H1 (cell line): Measurements from ENCODE around the gene IFT122. TPM values are rescaled to one million over a fixed set of nuclear protein-coding genes. Genes with fewer than 3 reads are reported as not detected.

Experiments used
- CTCF ChIA-PET: fragments of 300-600 bp; sonication (Branson Sonifier 250); formaldehyde crosslinking; loops from one replicate; lab custom pipeline; 2021; ENCODE audit not compliant: partially characterized antibody; lab: Charles Lee
- POLR2A ChIA-PET: fragments of 300-600 bp; sonication (Branson Sonifier 250); formaldehyde crosslinking; loops from one replicate; lab custom pipeline; 2021; ENCODE audit warnings: inconsistent platforms; ENCODE audit not compliant: partially characterized antibody; lab: Charles Lee
- DNase-seq, 2 experiments: peaks; one replicate each; pipeline versions ENCODE4 v3.0.0 to v3.0.0-alpha.2; 2010 to 2022; ENCODE audit warnings: low spot score in 2 of 2, low read depth in 1 of 2, mixed read lengths in 1 of 2
- FAIRE-seq: peaks from 2 replicates; lab custom pipeline; 2011; peaks lifted over from hg19 to GRCh38; lab: Jason Lieb, UNC
- H2AFZ ChIP-seq: 2 replicates; pipeline ENCODE4 v1.8.1; 2012; ENCODE audit warnings: low read length, inconsistent platforms
- H2AK5ac ChIP-seq: 2 replicates; pipeline ENCODE4 v1.6.1; 2013; ENCODE audit warnings: low read depth, low read length
- H2BK120ac ChIP-seq: replicated peaks from 2 replicates; pipeline ENCODE3; 2013; ENCODE audit warnings: low read depth, low read length, inconsistent platforms
- H2BK12ac ChIP-seq: 2 replicates; pipeline ENCODE4 v1.6.1; 2013; ENCODE audit warnings: low read depth, low read length
- H2BK15ac ChIP-seq: 2 replicates; pipeline ENCODE4 v1.6.1; 2013; ENCODE audit warnings: low read length
- H2BK20ac ChIP-seq: 2 replicates; pipeline ENCODE4 v1.6.1; 2013; ENCODE audit warnings: low read length
- H2BK5ac ChIP-seq: 2 replicates; pipeline ENCODE4 v1.6.1; 2013; ENCODE audit warnings: low read depth, low read length
- H3K14ac ChIP-seq: 2 replicates; pipeline ENCODE4 v1.6.1; 2013; ENCODE audit warnings: inconsistent platforms; ENCODE audit not compliant: insufficient read length
- H3K18ac ChIP-seq: 2 replicates; pipeline ENCODE4 v1.6.1; 2013; ENCODE audit warnings: low read length; ENCODE audit errors: extremely low read depth
- H3K23ac ChIP-seq: 2 replicates; pipeline ENCODE4 v1.6.1; 2013; ENCODE audit warnings: inconsistent platforms; ENCODE audit not compliant: insufficient read length
- H3K23me2 ChIP-seq: 2 replicates; pipeline ENCODE4 v1.6.1; 2013; ENCODE audit warnings: low read depth, low read length
- H3K27ac ChIP-seq: 2 replicates; pipeline ENCODE4 v1.6.1; 2011; ENCODE audit warnings: low read depth, low read length, inconsistent platforms
- H3K27me3 ChIP-seq, 4 experiments: replicated peaks in 1 of 4; 1 replicate in 1 of 4; 2 replicates in 3 of 4; pipeline versions ENCODE4 v1.6.1 to v1.8.1; 2011 to 2013; ENCODE audit warnings: low read length in 3 of 4, mild to moderate bottlenecking in 3 of 4, inconsistent platforms in 2 of 4, mixed read lengths in 2 of 4, moderate library complexity in 1 of 4; ENCODE audit not compliant: control insufficient read depth in 3 of 4, insufficient read depth in 3 of 4; ENCODE audit errors: extremely low read depth in 1 of 4
- H3K36me3 ChIP-seq, 4 experiments: 2 replicates each; pipeline versions ENCODE4 v1.6.1 to v1.8.1; 2011 to 2013; ENCODE audit warnings: mild to moderate bottlenecking in 4 of 4, low read length in 3 of 4, moderate library complexity in 2 of 4, control low read depth in 1 of 4, inconsistent platforms in 1 of 4; ENCODE audit not compliant: insufficient read depth in 4 of 4, control insufficient read depth in 2 of 4
- H3K4ac ChIP-seq: replicated peaks from 2 replicates; pipeline ENCODE3; 2013; ENCODE audit warnings: low read length, low read depth, mixed read lengths, inconsistent platforms; ENCODE audit not compliant: insufficient read length
- H3K4me1 ChIP-seq, 4 experiments: replicated peaks in 1 of 4; 1 replicate in 1 of 4; 2 replicates in 3 of 4; pipeline versions ENCODE4 v1.6.1 to v1.8.1; 2011 to 2013; ENCODE audit warnings: low read length in 3 of 4, inconsistent platforms in 2 of 4, mixed read lengths in 1 of 4; ENCODE audit not compliant: insufficient read depth in 4 of 4, control insufficient read depth in 3 of 4
- H3K4me2 ChIP-seq, 2 experiments: 2 replicates each; pipeline versions ENCODE4 v1.6.1 to v1.8.1; 2011 to 2013; ENCODE audit warnings: low read depth in 2 of 2, low read length in 2 of 2, control low read depth in 1 of 2, inconsistent platforms in 1 of 2, mild to moderate bottlenecking in 1 of 2; ENCODE audit not compliant: insufficient read depth in 1 of 2
- H3K4me3 ChIP-seq, 4 experiments: fragments of 200-600, 300-600 bp in 1 of 4; sonication (generic), shearing (Covaris generic), sonication (Bioruptor Twin) in 1 of 4; 2 replicates each; pipeline versions ENCODE4 v1.5.1 to v1.8.1; 2011 to 2016; ENCODE audit warnings: low read length in 4 of 4, low read depth in 3 of 4, control low read depth in 2 of 4, inconsistent platforms in 2 of 4, mild to moderate bottlenecking in 2 of 4, mixed read lengths in 1 of 4, moderate library complexity in 1 of 4; ENCODE audit not compliant: insufficient read depth in 2 of 4; ENCODE audit errors: extremely low read depth in 1 of 4
- H3K56ac ChIP-seq: replicated peaks from 2 replicates; pipeline ENCODE3; 2013; ENCODE audit warnings: low read depth, mild to moderate bottlenecking, mixed read lengths, low read length, inconsistent platforms; ENCODE audit not compliant: insufficient read length
- H3K79me1 ChIP-seq: 2 replicates; pipeline ENCODE4 v1.6.1; 2013; ENCODE audit warnings: low read depth, low read length, control low read depth
- H3K79me2 ChIP-seq, 2 experiments: 2 replicates each; pipeline versions ENCODE4 v1.6.1 to v1.8.1; 2012 to 2013; ENCODE audit warnings: low read length in 2 of 2, mild to moderate bottlenecking in 2 of 2, inconsistent platforms in 1 of 2; ENCODE audit not compliant: insufficient read depth in 2 of 2, control insufficient read depth in 1 of 2
- H3K9ac ChIP-seq, 4 experiments: replicated peaks in 1 of 4; 1 replicate in 1 of 4; 2 replicates in 3 of 4; pipeline versions ENCODE4 v1.6.1 to v1.8.1; 2011 to 2013; ENCODE audit warnings: low read depth in 3 of 4, low read length in 3 of 4, control low read depth in 2 of 4, mild to moderate bottlenecking in 2 of 4, moderate library complexity in 2 of 4, inconsistent platforms in 1 of 4; ENCODE audit errors: extremely low read depth in 1 of 4
- H3K9me3 ChIP-seq, 2 experiments: 2 replicates each; pipeline versions ENCODE4 v1.6.1 to v1.8.1; 2012 to 2013; ENCODE audit warnings: mild to moderate bottlenecking in 2 of 2, moderate library complexity in 2 of 2, control low read depth in 1 of 2, inconsistent platforms in 1 of 2, low read depth in 1 of 2, low read length in 1 of 2, mixed read lengths in 1 of 2; ENCODE audit not compliant: insufficient read depth in 2 of 2
- H4K20me1 ChIP-seq, 2 experiments: replicated peaks in 1 of 2; 2 replicates each; pipeline versions ENCODE3 to v1.8.1; 2011 to 2013; ENCODE audit warnings: inconsistent platforms in 2 of 2, low read length in 2 of 2, mild to moderate bottlenecking in 1 of 2; ENCODE audit not compliant: insufficient read depth in 2 of 2, control insufficient read depth in 1 of 2
- H4K5ac ChIP-seq: 2 replicates; pipeline ENCODE4 v1.6.1; 2013; ENCODE audit warnings: low read length, low read depth, mixed read lengths, inconsistent platforms; ENCODE audit not compliant: insufficient read length
- H4K8ac ChIP-seq: 2 replicates; pipeline ENCODE4 v1.8.0; 2013; ENCODE audit warnings: mild to moderate bottlenecking, moderate library complexity, low read length, inconsistent platforms; ENCODE audit not compliant: insufficient read depth; ENCODE audit errors: extremely low read depth
- H4K91ac ChIP-seq: replicated peaks from 2 replicates; pipeline ENCODE3; 2013; ENCODE audit warnings: low read length, mixed read lengths, inconsistent platforms; ENCODE audit not compliant: insufficient read length
- ATF3 ChIP-seq: IDR thresholded peaks from 2 replicates; pipeline ENCODE4 v1.6.1; 2011; ENCODE audit warnings: low read depth, mild to moderate bottlenecking, low read length; ENCODE audit not compliant: insufficient read depth
- CHD1 ChIP-seq: IDR thresholded peaks from 2 replicates; pipeline ENCODE4 v1.6.1; 2012; ENCODE audit warnings: low read depth, low read length, improper control_type of control experiment
- EZH2 ChIP-seq: fragments of 200-600 bp; sonication (generic); IDR thresholded peaks from 2 replicates; pipeline ENCODE4 v1.7.1; 2012; ENCODE audit warnings: low read depth, mild to moderate bottlenecking, moderate library complexity, low read length, inconsistent platforms; ENCODE audit not compliant: severe bottlenecking
- FOSL1 ChIP-seq: IDR thresholded peaks from 2 replicates; pipeline ENCODE4 v1.6.1; 2011; ENCODE audit warnings: mild to moderate bottlenecking, low read depth, low read length, moderate library complexity; ENCODE audit not compliant: insufficient read depth
- HDAC2 ChIP-seq, 2 experiments: fragments of 300-600 bp in 1 of 2; sonication (generic) in 1 of 2; IDR thresholded peaks; 2 replicates each; pipeline ENCODE4 v1.6.1; 2011 to 2012; ENCODE audit warnings: low read depth in 2 of 2, low read length in 2 of 2, mild to moderate bottlenecking in 2 of 2, moderate library complexity in 2 of 2, borderline replicate concordance in 1 of 2, inconsistent platforms in 1 of 2
- KDM1A ChIP-seq: fragments of 200-600, 300-600 bp; sonication (generic); IDR thresholded peaks from 2 replicates; pipeline ENCODE4 v1.7.1; 2016; ENCODE audit warnings: mild to moderate bottlenecking, low read length, borderline replicate concordance
- KDM5A ChIP-seq: fragments of 200-600 bp; IDR thresholded peaks from 2 replicates; pipeline ENCODE4 v1.7.1; 2012; ENCODE audit warnings: mild to moderate bottlenecking, low read length, inconsistent platforms, mixed read lengths
- NANOG ChIP-seq: IDR thresholded peaks from 2 replicates; pipeline ENCODE4 v1.6.1; 2011; ENCODE audit warnings: low read length, low read depth, mild to moderate bottlenecking, inconsistent platforms; ENCODE audit not compliant: insufficient read depth, poor library complexity, severe bottlenecking
- SIX5 ChIP-seq: IDR thresholded peaks from 2 replicates; pipeline ENCODE4 v1.6.1; 2011; ENCODE audit warnings: mild to moderate bottlenecking, low read depth, low read length
- SRF ChIP-seq: IDR thresholded peaks from 2 replicates; pipeline ENCODE4 v1.6.1; 2011; ENCODE audit warnings: mild to moderate bottlenecking, low read depth, low read length, moderate library complexity
- SUZ12 ChIP-seq: fragments of 200-600 bp; sonication (generic); IDR thresholded peaks from 2 replicates; pipeline ENCODE4 v1.6.1; 2012; ENCODE audit warnings: mild to moderate bottlenecking, inconsistent platforms, low read length, moderate library complexity, mixed read lengths
- TAF1 ChIP-seq: IDR thresholded peaks from 2 replicates; pipeline ENCODE4 v1.6.1; 2011; ENCODE audit warnings: mild to moderate bottlenecking, low read depth, low read length
- TBP ChIP-seq: IDR thresholded peaks from 2 replicates; pipeline ENCODE4 v1.6.1; 2011; ENCODE audit warnings: low read depth, low read length, improper control_type of control experiment
- YY1 ChIP-seq: IDR thresholded peaks from 2 replicates; pipeline ENCODE4 v1.6.1; 2011; ENCODE audit warnings: low read depth, mild to moderate bottlenecking, low read length
- WGBS, 2 experiments: shearing (Covaris generic) in 1 of 2; methylation state at CpG; one replicate each; pipeline versions ENCODE4 v1.1.6 to v1.1.7; 2013 to 2015; ENCODE audit warnings: low lambda C conversion rate in 2 of 2, mixed read lengths in 2 of 2, inconsistent platforms in 1 of 2, low coverage in 1 of 2, missing lambda C conversion rate in 1 of 2; ENCODE audit not compliant: insufficient replicate concordance in 2 of 2, insufficient coverage in 1 of 2, insufficient read length in 1 of 2; ENCODE audit errors: extremely low coverage in 1 of 2, missing lambda C conversion rate in 1 of 2; 5-methylcytosine and 5-hydroxymethylcytosine counted together
- polyA plus RNA-seq, 7 experiments: library from polyadenylated mRNA; depleted of rRNA in 3 of 7; stranded (reverse) in 5 of 7; unstranded in 2 of 7; fragments of >200 nt in 5 of 7; fragments of 200-250 nt in 2 of 7; gene quantifications; 1 replicate in 5 of 7; 2 replicates in 1 of 7; 4 replicates in 1 of 7; pipeline versions ENCODE4 v1.2.1 to v1.2.3, GENCODE V29; 2011 to 2013; ENCODE audit warnings: missing spikeins in 2 of 7, mixed read lengths in 2 of 7
- total RNA-seq: library from RNA; stranded (reverse); fragmentation: NEBNext Ultra II Directional; extraction: Animal tissue kit (Norgen Biotek cat#: 25700); gene quantifications from 2 replicates; pipeline ENCODE4 v1.2.1, GENCODE V29; 2021

IFT122 gene
- total and polyA plus RNA-seq, 2 of the 8 experiments (the other 6 are each of a cell fraction or from before 2014, with no cell fraction given): 23.7 to 25.1 TPM

- no peak overlapping the region for H3K4ac ChIP-seq
- no peaks in the 10 kb centered on the region for H3K23me2 ChIP-seq
- H2BK120ac ChIP-seq: no peak overlapping the region
- H4K91ac ChIP-seq: no peak overlapping the region
- FAIRE-seq: no peak
- no peak overlapping the region for H2BK15ac ChIP-seq
- H2AK5ac ChIP-seq: no peak overlapping the region
- no peak overlapping the region for H3K23ac ChIP-seq
- no peak overlapping the region for H2BK20ac ChIP-seq
- no peak overlapping the region for H3K14ac ChIP-seq
- POLR2A ChIA-PET: interaction anchor here (0.9 kb wide), 1 partner anchor 51 kb away, joined by 3 read pairs; no protein-coding TSS in a partner anchor
- peaks cover 4 to 20% (median 10%) of the 10 kb centered on the region in 4 experiments; a peak in 6 of 8 replicates for H3K36me3 ChIP-seq
- no peaks in the 10 kb centered on the region for H3K79me2 ChIP-seq
- no peak overlapping the region for H4K8ac ChIP-seq
- no peak overlapping the region for H3K27ac ChIP-seq
- H3K4me1 ChIP-seq: no peaks in the 10 kb centered on the region
- H3K79me1 ChIP-seq: no peaks in the 10 kb centered on the region
- no peak overlapping the region for H2BK5ac ChIP-seq
- H3K27me3 ChIP-seq: no peaks in the 10 kb centered on the region
- H2BK12ac ChIP-seq: no peak overlapping the region
- H4K5ac ChIP-seq: no peak overlapping the region
- no peak overlapping the region for H3K4me3 ChIP-seq
- H2AFZ ChIP-seq: no peak overlapping the region
- no peaks in the 10 kb centered on the region for H3K9me3 ChIP-seq
- H4K20me1 ChIP-seq: no peaks in the 10 kb centered on the region
- no peak overlapping the region for H3K56ac ChIP-seq
- 88% methylated on average over 3 of the region's 3 CpGs; no CpG with 5 or more reads in 1 of the 2 experiments for WGBS, 2 experiments
- no peak for DNase-seq
- CTCF ChIA-PET: interaction anchor here (0.7 to 2.0 kb wide), 7 partner anchors 9 to 349 kb away, joined by 3 to 7 read pairs (median 4); no protein-coding TSS in a partner anchor
- no peak overlapping the region for H3K18ac ChIP-seq
- no peak overlapping the region for H3K4me2 ChIP-seq
- H3K9ac ChIP-seq: no peak overlapping the region
- TF ChIP-seq SRF (no peak), FOSL1 (no peak), TAF1 (no peak), HDAC2 (IDR thresholded peaks at IDR 0.05; ENCODE audit: borderline replicate concordance in 1 of 2, low read depth in 2 of 2, low read length in 2 of 2) (no peak), EZH2 (no peak), SUZ12 (no peak), NANOG (no peak), YY1 (no peak), KDM1A (no peak), TBP (no peak), KDM5A (no peak), SIX5 (no peak), ATF3 (no peak), CHD1 (no peak)
Observed at GRCh38 chr3:129475863-129476262, 35.8 kb downstream of the IFT122 start.
